NCI-H1092 treated with DMSO at 0.1 percent for 48 hours (cell line): Measurements from ENCODE around the gene POMP.
"Not testable (repeated sequence)": the region's sequence is repeated elsewhere in the genome, so short reads cannot be mapped to it uniquely, and the experiment has no call there.

Experiments used
- DNase-seq: peaks from one replicate; lab custom pipeline; 2025; lab: John Stamatoyannopoulos, UW

POMP gene

DNA sequence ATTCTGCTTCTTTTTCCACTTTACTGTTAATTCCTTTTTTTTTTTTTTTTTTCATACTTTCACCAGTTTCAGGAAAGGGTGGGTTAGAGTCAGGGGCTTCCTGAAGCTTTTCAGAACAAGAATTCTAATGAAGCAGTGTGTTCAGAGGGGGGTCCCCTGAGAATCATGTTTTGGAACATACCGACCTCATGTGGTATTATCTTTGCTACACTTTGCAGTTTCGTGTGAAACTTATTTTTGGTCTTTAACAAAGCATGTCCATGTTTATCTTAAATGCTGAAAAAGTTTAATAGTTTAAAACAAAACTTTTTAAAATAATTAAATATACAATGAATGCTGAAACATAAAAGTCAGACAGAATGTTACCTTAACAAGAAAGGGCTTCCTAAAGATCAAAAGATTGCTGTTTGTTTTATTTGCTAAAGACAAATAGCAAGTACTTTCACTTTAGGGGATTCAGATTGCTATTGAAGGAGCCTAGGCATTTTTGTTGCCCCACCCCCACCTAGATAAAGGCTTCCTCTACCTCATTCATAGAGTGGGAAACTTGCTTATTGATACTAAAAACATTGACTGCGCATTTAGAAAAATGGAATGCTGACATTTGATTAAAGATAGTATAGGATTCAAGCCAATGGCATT is 21.1 kb upstream of the POMP start:
- DNase-seq: no peak

DNA sequence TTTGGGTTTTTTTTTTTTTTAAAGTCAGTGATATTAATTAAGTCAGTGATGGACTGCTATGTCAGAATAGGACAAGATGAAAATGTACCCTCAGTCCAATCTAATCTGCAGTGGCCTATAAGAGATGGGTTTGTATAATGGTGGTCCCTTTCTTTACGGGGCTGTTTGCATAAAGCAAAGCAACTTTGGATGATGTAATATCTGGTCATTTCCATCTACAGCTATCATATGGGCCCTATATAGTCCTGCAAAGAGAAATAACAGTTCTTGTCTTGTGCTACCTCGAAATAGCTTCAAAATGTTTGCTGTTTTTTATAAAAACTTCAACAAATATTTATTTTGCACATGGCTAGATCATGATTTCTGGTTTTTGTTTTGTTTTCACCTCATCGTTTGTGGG is 20.2 kb upstream of the POMP start:
- DNase-seq: no peak

DNA sequence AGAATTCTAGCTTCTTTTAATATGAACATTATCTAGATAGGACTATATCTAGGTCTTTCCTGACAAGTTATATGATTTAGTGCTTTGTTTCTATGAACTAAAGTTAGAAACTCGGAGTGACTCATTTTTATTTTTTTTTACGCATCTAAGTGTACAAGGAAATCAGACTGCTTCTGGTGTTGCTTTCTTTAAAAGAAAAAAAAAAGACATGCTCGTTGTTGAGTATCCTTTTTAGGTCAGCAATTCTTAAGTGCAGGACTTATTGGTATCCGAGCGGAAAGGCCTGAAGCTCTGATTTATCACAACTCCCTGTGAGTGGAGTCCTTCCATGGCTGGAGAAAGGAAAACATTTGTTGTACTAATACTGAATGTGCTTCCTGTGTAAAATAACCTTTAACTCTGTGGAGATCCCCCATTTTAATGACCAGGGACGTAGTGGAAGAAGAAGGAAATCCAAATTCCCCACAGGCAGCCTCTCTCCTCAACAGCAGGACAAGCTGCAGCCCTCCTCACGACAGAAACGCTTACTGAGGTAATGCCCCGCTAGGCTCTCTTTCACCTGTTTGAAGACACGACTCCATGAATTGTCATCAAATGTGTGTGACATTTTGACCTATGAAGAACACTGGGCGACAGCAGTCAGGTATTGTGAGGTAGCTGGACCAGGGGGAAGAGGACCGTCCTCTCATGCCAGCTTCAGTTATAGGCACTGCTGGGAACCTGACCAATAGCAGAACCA is 17.9 kb upstream of the POMP start:
- no peak for DNase-seq

DNA sequence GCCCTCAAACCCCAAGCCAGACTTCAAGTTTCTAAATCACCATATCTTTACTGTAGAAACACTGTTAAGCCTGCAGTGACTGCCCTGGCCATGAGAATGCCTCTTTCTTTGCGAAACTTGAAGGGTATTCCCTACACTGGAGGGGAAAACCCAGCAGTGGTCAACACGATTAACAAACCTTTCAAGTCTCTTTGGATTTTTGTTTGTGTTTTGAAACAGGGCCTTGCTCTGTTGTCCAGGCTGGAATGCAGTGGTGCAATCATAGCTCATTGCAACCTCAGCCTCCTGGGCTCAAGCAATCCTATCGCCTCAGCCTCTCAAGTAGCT is 17.4 kb upstream of the POMP start:
- no peak for DNase-seq

DNA sequence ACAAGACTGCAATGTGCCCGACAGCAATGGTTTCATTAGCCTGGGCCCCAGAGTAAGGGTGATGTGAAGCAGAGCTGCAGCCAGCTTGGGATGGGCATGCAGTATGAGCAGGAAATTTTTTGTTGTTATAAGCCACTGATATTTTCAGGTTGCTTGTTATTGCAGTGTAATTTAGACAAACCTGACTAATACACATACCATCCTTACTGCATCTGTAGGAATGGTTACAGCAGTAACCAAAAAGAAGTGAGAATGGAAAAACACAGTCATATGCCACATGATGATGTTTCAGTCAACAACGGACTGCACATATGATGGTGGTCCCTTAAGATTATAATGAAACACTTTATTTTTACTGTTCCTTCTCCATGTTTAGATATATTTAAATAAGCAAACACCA is 8.6 kb upstream of the POMP start:
- no peak for DNase-seq

DNA sequence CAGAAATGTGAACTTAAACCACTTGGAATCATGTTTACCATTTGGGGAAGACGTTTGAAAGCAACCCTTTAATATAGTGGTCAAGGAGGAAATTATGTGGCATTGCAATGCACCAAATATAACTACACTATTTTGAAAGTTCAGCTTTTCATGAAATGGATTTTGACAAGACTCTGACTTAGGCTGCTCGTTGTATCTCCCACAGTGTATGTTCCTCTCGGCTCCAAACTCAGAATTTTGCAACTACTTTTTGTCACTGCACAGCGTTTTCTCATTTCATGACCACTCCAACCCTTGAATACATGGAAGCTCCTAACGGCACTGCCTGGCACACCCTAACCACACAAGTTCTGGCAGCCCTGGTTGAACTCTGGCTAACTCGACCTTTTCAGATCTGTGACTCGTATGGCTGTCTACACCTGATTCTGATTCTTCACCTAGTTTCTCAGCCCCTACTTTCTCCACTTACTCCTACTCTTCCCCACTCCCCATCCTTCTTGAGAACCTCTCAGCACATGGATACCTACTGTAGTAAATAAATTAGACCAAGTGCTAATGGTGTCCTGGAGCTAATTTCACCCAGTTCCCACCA is 7.0 kb upstream of the POMP start:
- DNase-seq: no peak

DNA sequence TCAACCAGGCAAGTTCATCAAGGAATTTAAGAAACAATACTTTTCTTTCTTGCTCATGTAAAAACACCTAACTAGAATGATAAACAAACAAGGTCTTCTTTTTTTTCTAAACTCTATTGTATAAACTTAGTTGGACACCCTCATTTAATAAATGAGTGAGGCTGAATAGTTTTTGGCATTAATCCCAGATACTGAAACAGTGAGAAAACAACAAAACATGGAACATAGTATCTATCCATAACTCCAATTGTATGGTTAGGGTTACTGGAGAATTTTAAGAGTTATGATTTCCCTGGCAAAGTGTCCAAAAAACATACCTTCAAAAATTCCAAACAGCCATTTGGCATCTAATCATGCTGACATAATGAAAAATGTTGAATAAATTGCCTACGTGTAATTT is 5.8 kb upstream of the POMP start:
- DNase-seq: no peak

DNA sequence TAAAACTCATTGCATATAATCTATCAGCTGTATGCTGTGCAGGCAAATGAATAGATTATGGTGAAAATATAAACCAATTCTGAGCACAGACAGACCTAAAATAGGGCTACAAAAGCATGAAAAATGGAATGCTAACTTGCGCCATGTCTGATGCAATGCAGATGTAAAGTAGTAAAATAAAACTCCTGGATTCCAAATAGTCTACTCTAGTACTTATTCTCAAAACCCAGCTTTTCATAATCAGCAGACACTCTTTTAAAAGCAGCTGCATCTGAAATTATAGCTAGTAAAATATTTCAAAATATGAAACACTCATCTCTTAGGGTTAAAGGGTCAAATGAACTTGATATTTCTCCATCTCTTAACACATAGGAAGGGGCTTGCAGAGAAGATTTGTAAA is 4.7 kb upstream of the POMP start:
- no peak for DNase-seq

DNA sequence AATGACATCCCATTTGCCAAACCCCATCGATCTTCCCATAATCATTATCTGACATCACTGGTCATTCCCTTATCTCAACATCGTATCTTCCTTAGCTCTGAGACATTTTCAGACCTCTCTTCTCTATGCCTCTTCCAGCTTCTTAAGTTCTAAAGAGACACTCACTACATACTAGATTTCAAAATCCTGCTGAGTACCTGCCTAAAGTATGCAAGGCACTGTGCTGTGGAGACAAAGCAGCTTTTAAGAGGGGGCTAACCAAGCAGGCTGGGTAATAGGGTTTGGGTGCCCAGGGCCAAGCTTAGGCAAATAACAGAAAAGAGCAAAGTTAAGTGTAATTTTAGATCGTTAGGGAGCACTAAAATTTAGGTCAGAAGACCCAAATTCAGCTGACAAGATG is 3.4 kb upstream of the POMP start:
- DNase-seq: no peak

DNA sequence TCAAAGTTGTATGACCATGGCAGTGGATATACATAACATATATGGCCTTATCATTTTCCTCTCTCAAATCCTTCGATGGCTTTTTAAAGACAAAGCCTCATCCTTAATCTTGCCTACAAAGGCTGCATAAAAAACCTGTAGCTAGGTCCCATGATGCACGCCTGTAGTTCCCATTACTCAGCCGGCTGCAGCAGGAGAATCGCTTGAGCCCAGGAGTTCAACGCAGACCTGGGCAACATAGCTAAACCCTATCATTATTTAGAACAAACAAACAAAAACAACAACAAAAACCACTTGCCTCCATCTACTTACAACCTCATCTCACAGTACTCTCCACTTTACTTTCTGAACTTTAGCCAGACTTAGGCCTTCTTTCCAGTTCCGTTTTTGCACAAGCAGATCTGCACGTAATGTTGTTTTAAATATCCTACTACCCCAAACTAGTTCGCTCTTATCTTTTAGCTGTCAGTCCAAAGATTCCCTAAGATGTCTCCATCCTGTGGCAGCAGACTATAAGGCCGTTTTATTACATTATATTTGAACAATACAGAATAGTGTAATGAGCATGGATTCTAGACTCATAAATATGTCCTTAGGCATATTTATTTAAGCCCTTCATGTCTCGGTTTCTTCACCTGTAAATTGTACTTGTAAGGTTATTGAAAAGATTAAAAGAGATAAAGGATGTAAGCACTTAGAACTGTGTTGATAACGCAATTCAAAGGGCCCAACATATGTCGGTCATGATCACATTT is 969 bp upstream of the POMP start:
- peak; percentile 33 for DNase-seq

DNA sequence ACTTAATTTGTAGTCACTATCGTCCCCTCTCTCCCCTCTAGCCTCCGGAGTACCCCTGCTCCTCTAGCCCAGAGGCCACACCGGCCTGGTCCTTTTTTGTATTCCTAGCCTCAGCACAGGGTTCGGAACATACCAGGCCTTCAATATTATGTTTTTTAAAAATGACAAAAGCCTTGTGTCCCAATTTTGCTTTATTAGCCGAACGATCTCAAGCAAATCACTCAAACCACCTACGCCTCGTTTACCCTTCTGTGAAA is 463 bp upstream of the POMP start:
- DNase-seq: no peak

DNA sequence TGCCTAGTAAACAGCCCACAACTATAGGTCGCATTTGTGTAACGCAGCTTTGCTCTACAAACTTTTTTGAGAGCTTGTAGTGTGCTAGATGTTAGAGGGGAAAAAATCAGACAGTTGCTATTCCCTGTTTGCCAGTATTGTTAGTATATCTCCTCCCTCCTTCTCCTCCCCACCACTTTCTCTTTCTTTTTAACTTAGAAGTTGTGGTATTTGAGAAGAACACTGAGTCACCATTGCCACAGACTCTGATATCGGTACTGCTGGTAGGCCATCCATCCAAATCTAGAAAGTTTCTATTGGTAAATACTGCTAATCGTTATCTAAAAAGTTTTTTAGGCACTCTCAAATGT is 666 bp downstream of the POMP start:
- no peak for DNase-seq

DNA sequence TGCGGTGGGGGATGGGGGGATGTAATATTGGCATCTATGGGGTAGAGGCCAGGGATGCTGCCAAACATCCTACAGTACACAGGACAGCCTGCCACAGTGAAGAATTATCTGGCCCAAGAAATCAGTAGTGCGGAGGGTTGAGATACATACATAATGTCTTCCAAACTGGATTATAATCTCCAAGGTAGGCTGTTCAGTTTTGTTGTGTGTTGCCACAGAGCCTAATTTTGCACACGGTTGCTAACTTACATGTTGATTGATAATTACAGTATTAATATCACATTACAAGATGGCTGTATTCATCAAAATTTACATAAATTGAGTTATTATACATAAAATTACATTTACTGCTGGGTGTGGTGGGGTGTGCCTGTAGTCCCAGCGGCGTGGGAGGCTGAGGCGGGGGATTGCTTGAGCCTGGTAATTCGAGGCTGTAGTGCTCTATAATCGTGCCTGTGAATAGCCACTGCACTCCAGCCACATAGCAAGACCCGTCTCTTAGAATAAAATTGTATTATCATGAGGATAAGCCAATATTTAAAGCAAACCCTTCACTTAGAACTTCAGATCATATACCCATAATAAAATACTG is 8.1 kb downstream of the POMP start:
- DNase-seq: no peak

DNA sequence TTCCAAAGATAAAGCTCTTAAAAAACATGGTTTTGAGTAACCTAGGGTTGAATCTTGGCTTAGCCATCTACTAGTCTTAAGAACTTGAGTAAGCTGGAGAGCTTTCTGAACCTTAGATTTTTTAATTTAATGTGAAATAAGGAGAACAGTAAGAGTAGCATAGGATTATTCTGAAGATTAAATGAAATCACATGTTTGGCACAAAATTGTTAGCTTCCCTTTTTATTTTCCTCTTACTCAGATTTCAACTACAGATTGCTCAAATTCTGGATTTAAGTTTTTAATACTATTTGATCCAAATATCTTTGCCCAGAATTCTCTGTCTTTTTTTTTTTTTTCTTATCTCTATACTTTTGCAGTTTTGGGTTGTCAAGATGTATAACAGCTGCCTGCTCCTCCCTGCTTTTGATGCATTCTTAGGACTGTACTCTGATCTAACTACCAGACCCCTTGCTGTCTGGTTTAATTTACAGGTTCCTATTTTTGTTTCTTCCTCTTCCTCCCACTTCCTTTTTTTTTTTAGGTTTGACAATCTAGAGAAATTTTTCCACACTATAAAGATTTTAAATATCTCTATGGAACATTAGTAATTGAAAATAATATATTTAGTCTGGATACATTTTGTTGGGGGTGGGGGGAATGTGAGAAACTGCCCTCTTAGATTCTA is 12.3 kb downstream of the POMP start:
- no peak for DNase-seq

DNA sequence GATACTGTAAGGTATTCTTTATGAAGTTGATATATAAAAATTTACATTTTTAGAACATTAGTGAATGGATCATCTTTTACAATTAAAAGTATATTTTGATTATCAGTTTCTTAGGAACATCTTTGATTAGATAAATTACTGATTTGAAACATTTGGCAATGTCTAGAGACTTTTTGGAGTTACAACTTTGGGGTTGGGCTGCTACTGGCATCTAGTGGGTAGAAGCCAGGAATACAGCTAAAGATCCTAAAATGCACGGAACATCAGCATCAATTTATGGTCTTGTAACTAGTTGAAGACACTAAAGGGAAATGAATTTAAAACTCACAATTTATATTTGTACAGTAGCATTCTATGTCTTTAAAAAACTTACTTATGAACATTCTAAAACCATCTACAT is 19.9 kb downstream of the POMP start:
- no peak for DNase-seq

DNA sequence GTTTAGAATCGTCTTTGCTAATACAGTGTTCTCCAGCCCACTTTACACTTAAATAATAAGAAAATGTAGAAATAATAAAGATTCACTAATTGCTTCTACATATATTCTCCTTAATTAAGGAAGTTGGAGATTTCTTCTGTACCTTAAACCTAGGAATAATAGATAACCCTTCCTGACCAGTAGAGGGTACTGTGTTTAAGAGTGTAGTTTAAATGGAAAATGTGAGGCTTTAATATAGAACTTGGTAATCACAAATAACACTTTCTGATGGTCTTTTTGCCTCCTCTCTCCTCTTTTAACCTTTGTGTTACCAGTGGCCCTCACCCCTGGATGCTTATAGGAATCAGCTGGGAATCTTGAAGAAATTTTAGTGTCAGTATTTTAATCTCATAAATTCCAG is 20.7 kb downstream of the POMP start:
- no peak for DNase-seq

DNA sequence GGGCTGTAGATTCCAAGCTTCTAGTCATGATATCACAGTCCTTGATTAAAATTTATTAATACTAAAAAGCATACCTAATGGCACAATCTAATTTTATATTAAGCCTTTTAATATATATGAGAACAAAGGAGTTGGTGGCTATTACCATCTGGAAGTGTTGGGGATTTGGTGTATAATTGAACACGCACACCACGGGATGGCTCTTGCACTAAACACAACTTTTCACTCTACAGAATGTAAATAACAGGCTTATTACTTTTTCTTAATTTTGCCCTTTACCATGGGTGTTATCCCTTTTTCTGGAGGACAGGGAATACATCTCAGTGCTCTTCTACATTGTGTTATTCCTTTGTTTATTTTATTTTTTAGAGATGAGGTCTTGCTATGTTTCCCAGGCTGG is 21.6 kb downstream of the POMP start:
- DNase-seq: no peak

DNA sequence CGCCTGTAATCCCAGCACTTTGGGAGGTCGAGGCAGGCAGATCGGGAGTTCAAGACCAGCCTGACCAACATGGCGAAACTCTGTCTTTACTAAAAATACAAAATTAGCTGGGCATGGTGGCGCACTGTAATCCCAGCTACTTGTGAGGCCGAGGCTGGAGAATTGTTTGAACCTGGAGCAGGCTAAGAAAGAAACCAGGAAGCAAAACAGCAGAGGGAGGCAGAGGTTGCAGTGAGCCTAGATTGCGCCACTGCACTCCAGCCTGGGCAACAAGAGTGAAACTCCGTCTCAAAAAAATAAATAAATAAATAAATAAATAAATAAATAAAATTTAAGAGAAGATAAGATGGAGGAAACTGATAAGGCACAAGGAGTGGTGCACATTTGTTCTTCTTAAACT is 24.2 kb downstream of the POMP start:
- not testable (repeated sequence) for DNase-seq

DNA sequence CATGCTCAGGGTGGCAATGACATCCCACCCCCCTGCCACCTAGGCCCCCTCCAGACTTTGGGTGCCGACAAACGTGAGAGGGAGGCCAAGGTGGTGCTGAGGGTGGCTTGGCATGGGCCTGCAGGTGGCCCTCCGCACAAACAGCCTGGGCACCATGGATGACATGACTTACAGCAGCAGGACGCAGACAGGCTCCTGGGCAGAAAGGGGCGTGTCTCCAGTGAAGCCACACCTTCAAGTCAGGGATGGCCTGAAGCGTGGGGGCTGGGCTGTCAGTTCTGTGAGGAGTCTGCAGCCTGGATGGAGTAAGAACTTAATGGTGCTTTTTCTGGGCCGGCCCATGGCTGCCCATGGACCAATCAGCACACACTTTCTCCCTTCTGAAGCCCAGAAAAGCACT is 25.3 kb downstream of the POMP start:
- DNase-seq: no peak

DNA sequence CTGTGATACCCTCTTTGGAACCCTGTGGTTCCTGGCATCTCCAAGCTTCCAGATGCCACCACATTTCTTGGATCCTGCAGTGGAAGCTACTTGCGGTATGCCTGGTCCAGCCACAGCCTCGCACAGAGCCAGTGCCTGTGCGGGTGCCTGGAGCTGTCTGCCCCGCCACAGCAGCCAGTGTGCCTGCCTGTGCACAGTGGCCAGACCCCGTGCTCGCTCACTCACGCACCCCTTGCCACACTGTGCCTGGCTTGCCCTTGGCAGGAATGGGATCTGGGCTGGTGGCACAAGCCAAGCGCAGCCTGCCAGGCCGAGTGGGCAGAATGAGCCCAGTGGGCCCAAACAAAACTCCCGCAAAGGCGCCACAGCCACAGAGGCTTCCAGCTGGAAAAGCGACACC is 26.2 kb downstream of the POMP start:
- DNase-seq: no peak

DNA sequence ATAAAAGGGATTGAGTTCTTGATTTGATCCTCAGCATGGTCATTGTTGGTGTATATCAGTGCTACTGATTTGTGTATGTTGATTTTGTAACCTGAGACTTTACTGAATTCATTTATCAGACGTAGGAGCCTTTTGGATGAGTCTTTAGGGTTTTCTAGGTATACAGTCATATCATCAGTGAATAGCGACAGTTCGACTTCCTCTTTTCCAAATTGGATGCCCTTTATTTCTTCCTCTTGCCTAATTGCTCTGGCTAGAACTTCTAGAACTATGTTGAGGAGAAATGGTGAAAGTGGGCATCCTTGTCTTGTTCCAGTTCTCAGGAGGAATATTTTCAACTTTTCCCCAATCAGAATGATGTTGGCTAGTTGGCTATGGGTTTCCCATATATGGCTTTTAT is 27.0 kb downstream of the POMP start:
- no peak for DNase-seq

DNA sequence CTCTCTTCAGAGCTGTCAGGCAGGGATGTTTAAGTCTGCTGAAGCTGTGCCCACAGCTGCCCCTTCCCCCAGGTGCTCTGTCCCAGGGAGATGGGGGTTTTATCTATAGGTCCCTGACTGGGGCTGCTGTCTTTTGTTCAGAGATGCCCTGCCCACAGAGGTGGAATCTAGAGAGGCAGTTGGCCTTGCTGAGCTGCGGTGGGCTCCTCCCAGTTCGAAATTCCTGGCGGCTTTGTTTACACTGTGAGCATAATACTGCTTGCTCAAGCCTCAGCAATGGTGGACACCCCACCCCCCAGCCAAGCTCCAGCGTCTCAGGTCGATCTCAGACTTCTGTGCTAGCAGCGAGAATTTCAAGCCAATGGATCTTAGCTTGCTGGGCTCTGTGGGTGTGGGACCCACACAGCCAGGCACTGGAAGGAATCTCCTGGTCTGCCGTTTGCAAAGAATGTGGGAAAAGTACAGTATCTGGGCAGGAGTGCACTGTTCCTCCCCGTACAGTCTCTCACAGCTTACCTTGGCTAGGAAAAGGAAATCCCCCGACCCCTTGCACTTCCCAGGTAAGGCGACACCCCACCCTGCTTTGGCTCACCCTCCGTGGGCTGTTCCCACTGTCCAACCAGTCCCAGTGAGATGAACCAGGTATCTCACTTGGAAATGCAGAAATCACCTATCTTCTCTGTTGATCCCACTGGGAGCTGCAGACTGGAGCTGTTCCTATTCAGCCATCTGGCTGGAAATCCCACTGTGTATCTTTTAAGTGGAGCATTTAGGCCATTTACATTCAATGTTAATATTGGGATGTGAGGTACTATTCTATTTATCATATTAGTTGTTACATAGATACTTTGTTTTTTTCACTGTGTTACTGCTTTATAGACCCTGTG is 34.9 kb downstream of the POMP start:
- DNase-seq: not testable (repeated sequence)
